Urothelium cell line (cell line): ENCODE measurements around the gene AP3S1.
"Not testable (repeated sequence)": the region's sequence is repeated elsewhere in the genome, so short reads cannot be mapped to it uniquely, and the experiment has no call there.

Source experiments
- DNase-seq: peaks from one replicate; pipeline ENCODE4 v3.0.0; 2011; ENCODE audit warnings: low spot score, mixed read lengths
- FAIRE-seq: peaks from 2 replicates; lab custom pipeline; 2011; peaks lifted over from hg19 to GRCh38; lab: Jason Lieb, UNC

AP3S1 gene

GRCh38 chr5:115824983-115825382, 16.8 kb upstream of the AP3S1 start:
- not testable (repeated sequence) for FAIRE-seq

GRCh38 chr5:115825948-115826347, 15.8 kb upstream of the AP3S1 start:
- FAIRE-seq: no peak

More at GRCh38 chr5:115824983-115825382, 16.8 kb upstream of the AP3S1 start:
- DNase-seq: not testable (repeated sequence)

GRCh38 chr5:115829913-115830312, 11.8 kb upstream of the AP3S1 start:
- DNase-seq: no peak
- FAIRE-seq: no peak

More at GRCh38 chr5:115825948-115826347, 15.8 kb upstream of the AP3S1 start:
- no peak for DNase-seq

- DNase-seq (peak; percentile 44), FAIRE-seq (no peak)
Observed at GRCh38 chr5:115831163-115831768, 10.5 kb upstream of the AP3S1 start.

- no peak for FAIRE-seq
- DNase-seq: no peak
Observed at GRCh38 chr5:115835481-115835880, 6.3 kb upstream of the AP3S1 start.

DNA sequence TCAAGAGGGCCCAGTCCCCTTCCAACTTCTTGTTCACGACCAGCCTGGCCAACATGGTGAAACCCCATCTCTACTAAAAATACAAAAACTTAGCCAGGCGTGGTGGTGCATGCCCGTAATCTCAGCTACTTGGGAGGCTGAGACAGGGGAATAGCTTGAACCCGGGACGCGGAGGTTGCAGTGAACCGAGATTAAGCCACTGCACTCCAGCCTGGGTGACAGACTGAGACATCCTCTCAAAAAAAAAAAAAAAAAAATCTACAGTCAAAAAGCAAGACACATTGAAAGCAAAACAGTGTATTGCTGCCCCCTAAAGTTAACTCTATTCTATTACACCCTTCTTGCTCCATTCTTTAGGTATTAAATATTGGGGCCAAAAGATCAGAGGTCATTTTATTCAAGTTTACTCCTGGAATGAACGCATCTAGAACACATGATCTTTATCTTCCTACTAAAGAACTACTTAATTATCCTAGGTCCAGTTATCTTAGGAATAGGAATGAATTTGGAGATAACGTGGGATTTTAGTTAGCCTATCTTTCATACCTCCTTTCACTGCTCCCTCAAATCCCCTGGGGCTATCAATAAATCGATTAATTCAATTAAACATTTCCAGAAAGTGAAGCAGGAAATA, 2.7 kb upstream of the AP3S1 start:
- peak; percentile 37 for DNase-seq
- no peak for FAIRE-seq

DNA sequence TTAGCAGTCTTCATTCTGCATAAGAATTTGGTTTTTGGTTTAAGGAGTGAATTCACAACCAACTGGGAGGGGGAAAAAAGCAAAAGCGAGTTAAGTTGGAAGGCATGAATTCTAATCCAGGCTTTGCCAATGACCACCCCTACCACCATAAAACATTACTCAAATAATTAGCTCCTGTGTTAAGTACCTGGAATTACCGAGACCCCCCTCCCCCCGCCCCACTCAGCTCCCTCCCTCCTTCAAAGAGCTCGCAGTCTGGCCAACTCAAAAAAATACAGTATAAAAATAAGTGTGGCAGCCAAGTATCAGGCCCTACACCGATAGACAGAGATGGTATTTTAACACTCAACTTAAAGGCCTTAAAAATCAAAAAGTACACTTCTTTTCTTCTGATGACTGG, 862 bp upstream of the AP3S1 start:
- FAIRE-seq (no peak), DNase-seq (no peak)

GRCh38 chr5:115842089-115842935, 577 bp downstream of the AP3S1 start:
- no peak for FAIRE-seq
- peak; percentile 83 for DNase-seq

- FAIRE-seq: no peak
- no peak for DNase-seq
Observed at GRCh38 chr5:115842952-115843351, 1.2 kb downstream of the AP3S1 start.

GRCh38 chr5:115843444-115844130, 1.9 kb downstream of the AP3S1 start:
- FAIRE-seq: no peak

DNA sequence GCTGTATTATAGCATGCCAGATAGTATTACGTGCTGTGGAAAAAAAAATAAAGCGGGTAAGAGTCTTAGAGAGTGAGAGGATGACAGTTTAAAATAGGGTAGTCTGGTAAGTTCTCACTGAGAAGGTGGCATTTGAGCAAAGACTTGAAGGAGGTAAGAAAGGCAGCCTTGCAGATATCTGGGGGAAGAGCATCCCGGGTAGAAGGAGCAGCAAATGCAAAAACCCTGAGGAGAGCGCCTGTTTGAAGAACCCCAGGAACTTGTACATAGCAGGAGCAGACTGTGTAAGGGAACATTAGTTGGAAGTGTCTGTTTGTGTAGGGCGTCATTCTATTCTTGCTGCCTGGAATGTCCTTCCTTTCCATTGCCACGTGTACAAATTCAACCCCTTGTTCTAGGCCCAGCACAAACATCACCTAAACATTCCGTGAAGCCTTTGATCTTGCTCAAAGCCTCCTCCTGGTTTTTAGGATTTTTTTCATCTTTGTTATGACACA, 2.6 kb downstream of the AP3S1 start:
- no peak for DNase-seq
- no peak for FAIRE-seq

More at GRCh38 chr5:115843444-115844130, 1.9 kb downstream of the AP3S1 start:
- no peak for DNase-seq

DNA sequence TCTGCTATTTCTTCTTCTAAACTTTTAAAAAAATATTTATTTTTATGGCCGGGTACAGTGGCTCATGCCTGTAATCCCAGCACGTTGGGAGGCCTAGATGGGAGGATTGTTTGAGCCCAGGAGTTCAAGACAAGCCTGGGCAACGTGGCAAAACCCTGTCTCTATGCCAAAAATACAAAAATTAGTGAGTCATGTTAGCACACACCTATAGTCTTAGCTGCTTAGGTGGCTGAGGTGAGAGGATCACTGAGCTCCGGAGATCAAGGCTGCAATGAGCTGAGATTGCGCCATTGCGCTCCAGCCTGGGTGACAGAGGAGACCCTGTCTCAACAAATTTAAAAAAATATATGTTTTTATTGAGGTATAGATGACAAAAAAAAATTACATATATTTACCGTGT, 5.6 kb downstream of the AP3S1 start:
- DNase-seq: no peak

DNA sequence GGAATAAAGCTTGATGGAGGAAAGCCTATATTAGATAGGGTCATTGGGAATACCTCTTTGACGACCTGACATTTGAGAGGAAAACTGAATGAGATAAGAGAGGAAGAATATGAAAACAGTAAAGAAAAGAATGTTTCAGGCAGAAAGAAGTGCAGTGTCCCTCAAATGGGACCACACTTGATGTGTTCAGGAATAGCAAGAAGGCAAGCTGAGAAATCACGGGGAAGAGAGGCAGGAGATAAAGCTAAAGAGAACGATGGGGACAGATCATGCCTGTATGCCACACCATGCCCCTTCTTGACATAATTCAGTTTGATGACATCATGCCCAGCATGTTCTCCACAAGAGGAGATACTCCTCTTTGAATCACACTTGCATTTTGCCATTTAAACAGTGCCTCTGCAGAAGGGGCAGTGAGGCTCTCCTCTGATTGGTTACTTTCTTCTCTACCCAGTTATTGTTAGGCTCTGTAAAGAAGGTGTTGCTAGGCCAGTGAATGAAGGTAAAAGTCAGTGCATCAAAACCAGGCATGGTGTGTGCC, 7.6 kb downstream of the AP3S1 start:
- peak; percentile 23 for FAIRE-seq
- DNase-seq: no peak

More for the DNA sequence above, 5.6 kb downstream of the AP3S1 start:
- FAIRE-seq: no peak

DNA sequence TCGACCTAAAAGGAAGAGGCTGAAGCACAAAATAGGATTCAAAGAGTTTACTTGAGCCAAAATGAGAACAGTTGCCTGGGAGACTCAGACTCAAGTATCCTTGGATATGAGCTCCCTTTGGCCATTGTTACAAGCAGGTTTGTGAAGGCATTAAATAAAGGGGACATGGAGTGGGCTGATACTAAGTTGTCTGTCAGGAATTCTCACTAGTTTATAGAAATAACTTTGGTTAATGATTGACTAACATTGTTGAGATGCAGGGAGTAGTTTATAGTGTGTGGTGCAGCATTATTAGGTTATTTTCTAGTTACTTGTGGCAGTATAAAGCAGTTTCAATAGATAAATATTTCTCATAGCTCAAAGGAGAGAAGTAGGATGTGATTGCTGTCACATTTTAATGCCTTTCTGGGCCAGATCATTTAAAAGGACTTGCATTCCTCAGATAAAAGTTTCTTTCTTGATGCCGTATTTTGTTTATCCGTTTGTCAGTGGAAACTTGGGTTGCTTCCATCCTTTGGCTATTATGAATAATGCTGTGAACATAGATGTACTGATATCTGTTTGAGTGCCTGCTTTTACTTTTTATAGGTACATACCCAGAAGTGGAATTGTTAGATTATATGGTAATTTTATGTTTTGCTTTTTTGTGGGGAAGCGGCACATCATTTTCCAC, 9.1 kb downstream of the AP3S1 start:
- DNase-seq: no peak
- FAIRE-seq: no peak

GRCh38 chr5:115854139-115854538, 12.4 kb downstream of the AP3S1 start:
- no peak for FAIRE-seq
- no peak for DNase-seq

DNA sequence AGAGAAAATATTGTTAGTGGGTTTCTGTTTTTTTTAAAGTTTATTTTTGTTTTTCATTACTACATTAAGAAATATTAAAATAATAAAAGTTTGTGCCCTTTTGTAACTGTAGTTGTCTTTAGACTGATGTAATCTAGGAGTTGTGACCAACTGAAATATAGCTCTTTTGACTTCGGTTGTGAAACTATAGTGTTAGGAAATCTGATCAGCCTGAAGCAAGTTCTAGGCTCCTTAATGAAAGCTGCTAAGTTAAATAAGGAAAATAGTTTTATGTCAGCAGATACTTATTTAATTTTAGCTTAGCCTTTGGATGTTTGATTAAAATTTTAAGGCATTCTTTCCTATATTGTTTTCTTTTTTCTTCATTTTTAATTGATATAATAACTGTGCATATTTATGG, 14.2 kb downstream of the AP3S1 start:
- FAIRE-seq (no peak), DNase-seq (no peak)

DNA sequence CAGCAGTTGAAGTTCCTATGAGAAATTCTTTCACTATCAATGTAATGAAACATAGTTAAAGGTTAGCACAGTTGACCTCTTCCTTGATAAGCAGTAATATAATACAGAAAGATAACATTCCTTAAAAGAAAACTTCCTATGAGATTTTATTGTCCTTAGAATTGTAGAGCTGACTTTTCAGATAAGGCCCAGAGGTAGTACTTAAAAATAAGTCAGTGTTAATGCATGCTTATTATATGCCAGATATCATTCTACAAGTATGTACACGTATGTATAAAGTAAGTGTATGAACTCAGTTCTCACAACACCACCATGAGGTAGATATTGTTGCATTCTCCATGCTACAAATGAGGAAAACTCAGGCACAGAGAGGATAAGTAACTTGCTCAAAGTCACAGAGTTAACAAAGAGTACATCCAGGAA, 15.3 kb downstream of the AP3S1 start:
- FAIRE-seq (no peak), DNase-seq (no peak)

DNA sequence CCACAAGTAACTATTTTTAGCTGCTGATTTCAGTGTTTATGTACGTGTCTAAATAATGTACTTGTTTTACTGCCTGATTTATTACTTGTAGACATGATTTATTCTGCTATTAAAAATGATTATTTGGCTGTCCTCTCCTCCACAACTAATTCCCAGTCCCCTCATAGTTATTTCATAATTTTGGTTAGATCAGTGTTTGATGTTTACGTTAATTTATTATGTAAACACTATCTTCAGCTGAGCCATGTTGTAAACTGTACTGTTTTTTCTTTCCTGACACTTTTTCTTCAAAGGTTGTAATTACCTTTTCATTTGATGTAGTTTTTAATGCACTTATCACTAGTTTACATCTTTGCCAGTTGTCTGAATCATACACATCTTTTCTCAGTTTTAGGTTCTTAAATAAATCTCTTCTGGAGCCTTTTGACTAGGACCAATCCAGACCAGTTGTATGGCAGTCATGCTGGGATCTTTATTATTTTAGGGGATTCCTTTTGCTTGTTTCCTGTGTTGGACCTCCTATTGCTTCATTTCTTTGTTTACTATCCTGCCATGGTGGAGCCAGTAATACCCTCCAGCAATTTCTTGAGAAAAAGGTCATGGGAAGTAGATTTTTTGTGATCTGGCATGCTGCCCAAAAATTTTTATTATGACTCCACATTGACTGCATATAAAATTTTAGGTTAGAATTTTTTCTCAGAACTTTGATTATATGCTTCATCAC, 16.1 kb downstream of the AP3S1 start:
- no peak for DNase-seq
- FAIRE-seq: no peak

DNA sequence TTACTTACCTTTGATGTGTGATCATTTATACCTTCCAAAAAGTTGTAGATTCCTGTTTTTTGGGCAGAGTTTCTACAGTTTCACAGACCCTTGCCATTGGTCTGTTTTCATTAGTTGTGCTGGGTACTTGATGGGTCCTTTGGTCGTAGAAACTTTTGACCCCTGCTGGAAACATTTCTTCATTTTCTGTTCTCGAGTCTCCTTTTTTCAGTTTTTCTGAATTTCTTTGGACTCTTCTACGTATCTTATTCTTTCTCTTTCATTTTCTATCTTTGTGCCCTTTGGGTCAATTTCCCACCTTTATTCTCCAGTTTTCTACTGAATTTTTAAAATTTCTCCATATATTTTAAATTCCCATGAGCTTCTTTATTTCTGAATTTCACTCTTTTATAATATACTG, 16.7 kb downstream of the AP3S1 start:
- no peak for FAIRE-seq
- no peak for DNase-seq
